Left ventricle myocardium inferior (tissue), 1 donor: ENCODE measurements around the gene HEATR5A. TPM values are rescaled to one million over a fixed set of nuclear protein-coding genes. Genes with fewer than 3 reads are reported as not detected.
"Not testable (repeated sequence)": the region's sequence is repeated elsewhere in the genome, so short reads cannot be mapped to it uniquely, and the experiment has no call there.

Source experiments
- DNase-seq: peaks from one replicate; pipeline ENCODE4 v3.0.0-alpha.2; 2020
- H3K27ac ChIP-seq: fragments of 200-600 bp; replicated peaks from 2 replicates; pipeline ENCODE4 v1.8.0; 2021
- H3K27me3 ChIP-seq: fragments of 200-600 bp; 2 replicates; pipeline ENCODE4 v1.8.0; 2021; ENCODE audit warnings: low read depth
- H3K36me3 ChIP-seq: fragments of 200-600 bp; 2 replicates; pipeline ENCODE4 v1.8.0; 2021
- H3K4me1 ChIP-seq: fragments of 200-600 bp; 2 replicates; pipeline ENCODE4 v1.8.0; 2021
- H3K4me3 ChIP-seq: fragments of 200-600 bp; 2 replicates; pipeline ENCODE4 v1.8.0; 2021; ENCODE audit warnings: mild to moderate bottlenecking, moderate library complexity
- H3K9me3 ChIP-seq: fragments of 200-600 bp; replicated peaks from 2 replicates; pipeline ENCODE4 v1.8.0; 2021
- intact Hi-C: fragments of 100-400 bp; cut with micrococcal nuclease; formaldehyde crosslinking; loops from one replicate; pipeline ENCODE4 v1.11.0; 2022
- total RNA-seq: library from RNA; stranded (reverse); fragmentation: NEBNext Ultra II Directional; extraction: Animal tissue kit (Norgen Biotek cat#: 25700); gene quantifications from one replicate; pipeline ENCODE4 v1.2.1, GENCODE V29; 2021
- TF ChIP-seq, protein P1 (sequence below): fragments of 200-600 bp; IDR thresholded peaks from 2 replicates; pipeline ENCODE4 v1.8.0; 2021; ENCODE audit warnings: antibody characterized with exemption, mild to moderate bottlenecking, borderline replicate concordance
- donor health status: DM: no; HTN: yes; CAD: no; lungs with severe emphysema.

Gene HEATR5A
- total RNA-seq, 1 donor from 2014 or later = 51.8 TPM

DNA sequence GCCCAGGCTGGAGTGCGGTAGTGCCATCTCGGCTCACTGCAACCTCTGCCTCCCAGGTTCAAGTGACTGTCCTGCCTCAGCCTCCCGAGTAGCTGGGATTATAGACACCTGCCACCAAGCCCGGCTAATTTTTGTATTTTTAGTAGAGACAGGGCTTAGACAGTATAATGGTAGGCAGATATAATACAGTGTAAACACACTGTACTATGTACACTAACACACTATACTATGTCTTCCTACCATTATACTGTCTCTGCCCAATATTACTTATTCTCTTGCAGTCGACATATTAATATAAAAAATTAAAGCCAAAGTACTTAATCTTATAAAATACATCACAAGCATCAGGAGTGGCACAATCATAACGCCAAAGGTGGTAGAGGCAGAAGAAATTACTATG lies 21.9 kb upstream of the HEATR5A start:
- Histone ChIP-seq H3K4me1 (peaks cover 13% of the 10 kb centered on the region), H3K36me3 (peaks cover 13% of the 10 kb centered on the region), H3K9me3 (no peaks in the 10 kb centered on the region), H3K27ac (peak overlapping the region; percentile 37), H3K27me3 (no peaks in the 10 kb centered on the region), H3K4me3 (no peak overlapping the region)
- DNase-seq = no peak
- TF ChIP-seq, protein P1, sequence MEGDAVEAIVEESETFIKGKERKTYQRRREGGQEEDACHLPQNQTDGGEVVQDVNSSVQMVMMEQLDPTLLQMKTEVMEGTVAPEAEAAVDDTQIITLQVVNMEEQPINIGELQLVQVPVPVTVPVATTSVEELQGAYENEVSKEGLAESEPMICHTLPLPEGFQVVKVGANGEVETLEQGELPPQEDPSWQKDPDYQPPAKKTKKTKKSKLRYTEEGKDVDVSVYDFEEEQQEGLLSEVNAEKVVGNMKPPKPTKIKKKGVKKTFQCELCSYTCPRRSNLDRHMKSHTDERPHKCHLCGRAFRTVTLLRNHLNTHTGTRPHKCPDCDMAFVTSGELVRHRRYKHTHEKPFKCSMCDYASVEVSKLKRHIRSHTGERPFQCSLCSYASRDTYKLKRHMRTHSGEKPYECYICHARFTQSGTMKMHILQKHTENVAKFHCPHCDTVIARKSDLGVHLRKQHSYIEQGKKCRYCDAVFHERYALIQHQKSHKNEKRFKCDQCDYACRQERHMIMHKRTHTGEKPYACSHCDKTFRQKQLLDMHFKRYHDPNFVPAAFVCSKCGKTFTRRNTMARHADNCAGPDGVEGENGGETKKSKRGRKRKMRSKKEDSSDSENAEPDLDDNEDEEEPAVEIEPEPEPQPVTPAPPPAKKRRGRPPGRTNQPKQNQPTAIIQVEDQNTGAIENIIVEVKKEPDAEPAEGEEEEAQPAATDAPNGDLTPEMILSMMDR = no peak
- intact Hi-C loops = no loop called here

DNA sequence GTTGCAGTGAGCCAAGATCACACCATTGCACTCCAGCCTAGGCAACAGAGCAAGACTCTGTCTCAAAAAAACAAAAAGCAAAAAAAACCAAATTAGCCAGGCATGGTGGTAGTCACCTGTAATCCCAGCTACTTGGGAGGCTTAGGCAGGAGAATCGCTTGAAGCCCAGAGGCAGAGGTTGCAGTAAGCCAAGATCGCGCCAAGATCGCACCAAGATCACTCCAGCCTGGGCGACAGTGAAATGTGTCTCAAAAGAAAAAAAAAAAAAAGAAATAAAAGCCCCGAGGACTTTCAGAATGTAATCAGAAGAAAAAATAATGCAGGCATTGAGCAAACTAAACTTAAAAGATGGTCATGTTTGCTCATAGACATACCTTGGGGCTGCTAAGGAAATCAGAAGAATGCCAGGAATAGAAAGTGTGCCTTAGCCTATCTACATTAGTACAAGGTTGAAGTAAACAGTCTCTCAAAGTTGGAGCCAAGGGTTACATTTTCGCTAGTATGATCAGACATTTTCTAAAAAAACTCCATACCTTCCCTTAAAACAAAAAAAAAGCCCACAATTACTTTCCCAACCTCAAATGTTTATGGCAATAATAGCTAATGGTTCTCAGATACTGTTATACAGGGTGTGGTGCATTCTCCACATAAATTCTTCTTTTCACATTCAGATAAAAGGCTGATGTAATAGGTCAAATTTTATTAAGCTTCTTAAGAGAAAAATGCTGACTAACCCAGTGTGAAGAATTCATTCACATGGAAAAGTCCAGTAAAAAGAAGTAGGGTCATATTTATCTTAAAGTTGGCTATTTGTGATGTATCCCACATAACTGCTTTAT lies 21.1 kb upstream of the HEATR5A start:
- peaks cover 13% of the 10 kb centered on the region for H3K4me1 ChIP-seq
- H3K9me3 ChIP-seq = no peaks in the 10 kb centered on the region
- no peak overlapping the region for H3K4me3 ChIP-seq
- H3K27ac ChIP-seq = peak overlapping the region; percentile 41
- TF ChIP-seq, protein P1 = no peak
- no peak for DNase-seq
- H3K27me3 ChIP-seq = no peaks in the 10 kb centered on the region
- H3K36me3 ChIP-seq = peaks cover 5% of the 10 kb centered on the region
- intact Hi-C loops = no loop called here

DNA sequence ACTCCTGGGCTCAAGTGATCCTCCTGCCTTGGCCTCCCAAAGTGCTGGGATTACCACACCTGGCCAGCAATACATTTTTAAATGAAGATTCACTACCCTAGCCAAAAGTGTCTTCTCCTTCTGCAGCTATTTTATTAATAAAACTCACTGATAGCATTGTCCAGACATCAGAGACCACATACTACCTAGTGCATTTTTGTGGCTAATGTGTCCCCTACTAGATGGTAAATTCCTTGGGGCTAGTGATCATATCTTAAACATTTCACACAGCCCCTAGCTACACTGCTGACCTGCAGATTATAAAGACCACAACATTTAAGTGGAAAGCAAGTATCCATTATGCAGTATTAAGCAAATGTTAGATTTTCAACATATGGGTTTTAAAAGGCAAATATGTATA lies 19.9 kb upstream of the HEATR5A start:
- intact Hi-C loops = no loop called here
- peaks cover 4% of the 10 kb centered on the region for H3K36me3 ChIP-seq
- no peak overlapping the region for H3K27ac ChIP-seq
- TF ChIP-seq, protein P1 = no peak
- H3K4me1 ChIP-seq = peaks cover 16% of the 10 kb centered on the region
- no peak for DNase-seq
- H3K4me3 ChIP-seq = no peak overlapping the region
- no peaks in the 10 kb centered on the region for H3K9me3 ChIP-seq
- no peaks in the 10 kb centered on the region for H3K27me3 ChIP-seq

DNA sequence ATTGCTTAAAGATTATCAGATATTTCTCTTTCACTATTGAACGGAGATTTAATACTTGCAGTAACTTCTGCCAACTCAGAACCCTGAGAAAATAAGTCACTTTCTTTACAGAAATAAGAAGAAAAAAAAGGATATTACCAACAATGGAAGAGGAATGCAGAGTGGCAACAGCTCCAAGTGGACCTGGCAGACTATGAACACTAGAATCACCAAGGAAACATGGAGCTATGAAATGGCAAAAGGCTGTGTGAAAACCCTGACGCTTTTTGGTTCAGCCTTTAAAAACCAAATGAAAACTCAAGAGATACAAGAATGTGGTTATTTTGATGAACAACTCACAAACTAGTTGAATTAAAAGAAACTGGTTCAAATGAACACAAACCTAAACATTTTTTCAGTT lies 19.2 kb upstream of the HEATR5A start:
- no peak overlapping the region for H3K27ac ChIP-seq
- H3K4me1 ChIP-seq = peaks cover 16% of the 10 kb centered on the region
- H3K9me3 ChIP-seq = no peaks in the 10 kb centered on the region
- intact Hi-C loops = no loop called here
- no peaks in the 10 kb centered on the region for H3K27me3 ChIP-seq
- no peak for DNase-seq
- no peak overlapping the region for H3K4me3 ChIP-seq
- no peaks in the 10 kb centered on the region for H3K36me3 ChIP-seq
- TF ChIP-seq, protein P1 = no peak

DNA sequence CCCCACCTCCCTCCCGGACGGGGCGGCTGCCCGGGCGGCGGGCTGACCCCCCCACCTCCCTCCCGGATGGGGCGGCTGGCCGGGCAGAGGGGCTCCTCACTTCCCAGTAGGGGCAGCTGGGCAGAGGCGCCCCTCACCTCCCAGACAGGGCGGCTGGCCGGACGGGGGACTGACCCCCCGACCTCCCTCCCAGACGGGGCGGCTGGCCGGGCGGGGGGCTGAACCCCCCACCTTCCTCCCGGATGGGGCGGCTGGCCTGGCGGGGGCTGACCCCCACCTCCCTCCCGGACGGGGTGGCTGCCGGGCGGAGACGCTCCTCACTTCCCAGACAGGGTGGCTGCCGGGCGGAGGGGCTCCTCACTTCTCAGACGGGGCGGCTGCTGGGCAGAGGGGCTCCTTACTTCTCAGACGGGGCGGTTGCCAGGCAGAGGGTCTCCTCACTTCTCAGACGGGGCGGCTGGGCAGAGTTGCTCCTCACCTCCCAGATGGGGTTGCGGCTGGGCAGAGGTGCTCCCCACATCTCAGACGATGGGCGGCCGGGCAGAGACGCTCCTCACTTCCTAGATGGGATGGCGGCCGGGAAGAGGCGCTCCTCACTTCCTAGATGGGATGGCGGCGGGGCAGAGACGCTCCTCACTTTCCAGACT lies 16.8 kb upstream of the HEATR5A start:
- H3K9me3 ChIP-seq, DNase-seq, H3K27ac ChIP-seq, H3K36me3 ChIP-seq, intact Hi-C loops, H3K27me3 ChIP-seq, H3K4me3 ChIP-seq: not testable (repeated sequence)
- peaks cover 12% of the 10 kb centered on the region for H3K4me1 ChIP-seq

DNA sequence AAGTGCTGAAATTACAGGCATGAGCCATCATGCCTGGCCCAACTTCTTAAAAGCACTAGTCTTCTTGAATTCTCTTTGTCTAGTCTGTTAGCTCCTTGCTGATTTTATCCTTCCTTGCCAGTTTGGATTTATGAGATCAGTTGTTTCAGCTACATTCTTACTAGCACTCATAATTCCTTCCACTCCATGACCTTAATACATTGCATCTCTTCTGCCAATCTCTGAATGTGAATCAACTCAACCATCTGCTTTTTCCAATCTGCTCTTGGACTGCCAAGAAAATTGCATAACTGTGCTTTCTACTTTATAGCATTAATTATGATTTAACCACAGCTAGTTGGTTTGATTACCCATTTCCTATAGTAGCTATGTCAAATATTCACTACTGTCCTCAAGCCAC lies 14.9 kb upstream of the HEATR5A start:
- Histone ChIP-seq H3K4me3 (no peak overlapping the region), H3K27me3 (no peaks in the 10 kb centered on the region), H3K4me1 (peaks cover 2% of the 10 kb centered on the region), H3K27ac (peak overlapping the region; percentile 60), H3K36me3 (no peaks in the 10 kb centered on the region), H3K9me3 (peaks cover 8% of the 10 kb centered on the region)
- TF ChIP-seq, protein P1 = no peak
- no peak for DNase-seq
- intact Hi-C loops = no loop called here
